A673 (cell line): ENCODE measurements around the gene ZNF777. TPM values are rescaled to one million over a fixed set of nuclear protein-coding genes. Genes with fewer than 3 reads are reported as not detected.

ENCODE experiments used
- Bru-seq: library from RNA; stranded (reverse); fragments of 400-500 nt; gene quantifications from one replicate; lab custom pipeline; 2021; lab: Mats Ljungman, UMichigan
- BruChase-seq, 2 experiments: library from RNA; stranded (reverse); fragments of 400-500 nt; gene quantifications; one replicate each; lab custom pipeline; 2021; lab: Mats Ljungman, UMichigan
- BruUV-seq: library from RNA; stranded (reverse); fragments of 400-500 nt; replicated peaks from 2 replicates; lab custom pipeline; 2021; lab: Mats Ljungman, UMichigan
- CTCF ChIA-PET: fragments of 300-600 bp; sonication (Branson Sonifier 250); formaldehyde crosslinking; loops from one replicate; lab custom pipeline; 2022; ENCODE audit warnings: antibody characterized with exemption; lab: Charles Lee
- POLR2A ChIA-PET: fragments of 300-600 bp; sonication (Branson Sonifier 250); formaldehyde crosslinking; loops from one replicate; lab custom pipeline; 2022; ENCODE audit warnings: antibody characterized with exemption; ENCODE audit not compliant: low non-redundant PET; lab: Charles Lee
- DNase-seq: peaks from one replicate; pipeline ENCODE4 v3.0.0-alpha.2; 2015; ENCODE audit warnings: low spot score
- H3K27ac ChIP-seq: fragments of 200-600 bp; sonication (generic); 2 replicates; pipeline ENCODE4 v1.5.1; 2016; ENCODE audit warnings: mixed run types, low read depth, mild to moderate bottlenecking, mixed read lengths, antibody characterized with exemption, low read length; ENCODE audit not compliant: poor library complexity, severe bottlenecking
- H3K27me3 ChIP-seq: fragments of 200-600 bp; sonication (generic); replicated peaks from 2 replicates; pipeline ENCODE4 v1.6.1; 2017; ENCODE audit warnings: mixed run types, low read depth, mild to moderate bottlenecking, mixed read lengths, antibody characterized with exemption, low read length; ENCODE audit not compliant: insufficient read depth, poor library complexity
- H3K36me3 ChIP-seq: fragments of 200-600 bp; sonication (generic); 2 replicates; pipeline ENCODE4 v1.6.1; 2016; ENCODE audit warnings: mixed run types, mild to moderate bottlenecking, mixed read lengths, antibody characterized with exemption, low read length; ENCODE audit not compliant: insufficient read depth, poor library complexity, severe bottlenecking
- H3K4me1 ChIP-seq: fragments of 200-600 bp; sonication (generic); 2 replicates; pipeline ENCODE4 v1.6.1; 2017; ENCODE audit warnings: mixed run types, mild to moderate bottlenecking, mixed read lengths, antibody characterized with exemption, low read length; ENCODE audit not compliant: insufficient read depth, poor library complexity, severe bottlenecking
- H3K4me3 ChIP-seq: fragments of 200-600 bp; sonication (generic); 2 replicates; pipeline ENCODE4 v1.5.1; 2016; ENCODE audit warnings: low read depth, mixed run types, mild to moderate bottlenecking, mixed read lengths, low read length; ENCODE audit not compliant: poor library complexity, severe bottlenecking
- H3K9me3 ChIP-seq: fragments of 200-600 bp; sonication (generic); 2 replicates; pipeline ENCODE4 v1.6.1; 2016; ENCODE audit warnings: mixed run types, low read depth, mild to moderate bottlenecking, mixed read lengths, antibody characterized with exemption, low read length; ENCODE audit not compliant: poor library complexity, severe bottlenecking
- CTCF ChIP-seq: fragments of 300-800, 200-600 bp; sonication (generic); conservative IDR thresholded peaks from 2 replicates; pipeline ENCODE4 v1.5.1; 2017; ENCODE audit warnings: low read depth, mild to moderate bottlenecking, antibody characterized with exemption, low read length, moderate library complexity, mixed read lengths
- EZH2 ChIP-seq: fragments of 200-600 bp; sonication (generic); IDR thresholded peaks from 2 replicates; pipeline ENCODE4 v1.6.1; 2017; ENCODE audit warnings: borderline replicate concordance, low read depth, mild to moderate bottlenecking, mixed read lengths, antibody characterized with exemption, low read length; ENCODE audit not compliant: poor library complexity, severe bottlenecking
- intact Hi-C: fragments of 100-400 bp; cut with micrococcal nuclease; formaldehyde crosslinking; loops from one replicate; pipeline ENCODE4 v1.10.0; 2022; ENCODE audit not compliant: unreplicated experiment
- long read RNA-seq: library from polyadenylated mRNA; stranded (forward); transcript quantifications from one replicate; pipeline ENCODE4 v2.0.0, GENCODE V29; 2022
- total RNA-seq: library from RNA; stranded (reverse); gene quantifications from 2 replicates; pipeline ENCODE4 v1.2.3, GENCODE V29; 2021

ZNF777 gene
- total RNA-seq = 19.3 and 19.6 TPM in 2 replicates
- Bru-seq, nascent RNA = percentile 74 among the genes with signal in this experiment
- BruChase-seq, experiment 1, labeled RNA remaining after a 2-hour chase = percentile 62 among the genes with signal in this experiment
- BruChase-seq, experiment 2, labeled RNA remaining after a 6-hour chase = percentile 67 among the genes with signal in this experiment
- long read RNA-seq, transcript ZNF777-201 (6 exons, 3,233 nt) = major isoform, 19 of 92 reads
- long read RNA-seq, partial matches to known transcripts = 3 of 92 reads
- long read RNA-seq, other reads (novel, unspliced or antisense) = 70 of 92 reads

- POLR2A ChIA-PET = no interaction called here
- Histone ChIP-seq H3K27ac (peak within 1 kb of the TSS; percentile 77), H3K4me1 (peaks cover 19% of the 10 kb centered on the region), H3K4me3 (peak within 1 kb of the TSS; percentile 74), H3K9me3 (no peaks in the 10 kb centered on the region), H3K27me3 (no peaks in the 10 kb centered on the region), H3K36me3 (peaks cover 4% of the 10 kb centered on the region)
- CTCF ChIA-PET = interaction anchor here (1.3 kb wide), 1 partner anchor 199 kb away, joined by 4 read pairs; the partner anchor contains the start of gene ZNF783
- TF ChIP-seq CTCF (peak; percentile 58), EZH2 (no peak)
- intact Hi-C loops = no loop called here
- DNase-seq = peak; percentile 91
- BruUV-seq = no TSS peak
Measured at GRCh38 chr7:149460493-149461277, at the start of gene ZNF777. Gene ZNF777 (minus strand): TSS chr7:149461062. CDS start chr7:149456022, 5,040 bp downstream.

GRCh38 chr7:149510248-149510647, 49.4 kb upstream of the ZNF777 start:
- ChIA-PET CTCF (no interaction called here), POLR2A (no interaction called here)
- no peaks in the 10 kb centered on the region for H3K4me1 ChIP-seq
- no peak for DNase-seq
- no peak for TF ChIP-seq CTCF
- no peak for TF ChIP-seq EZH2
- H3K4me3 ChIP-seq = no peak overlapping the region
- H3K27ac ChIP-seq = no peak overlapping the region
- H3K36me3 ChIP-seq = no peaks in the 10 kb centered on the region
- BruUV-seq = no TSS peak
- intact Hi-C loops = no loop called here
- H3K27me3 ChIP-seq = no peaks in the 10 kb centered on the region
- peaks cover 5% of the 10 kb centered on the region for H3K9me3 ChIP-seq

- H3K4me3 ChIP-seq = no peak overlapping the region
- peaks cover 10% of the 10 kb centered on the region for H3K9me3 ChIP-seq
- no peaks in the 10 kb centered on the region for H3K36me3 ChIP-seq
- intact Hi-C loops = no loop called here
- ChIA-PET CTCF (no interaction called here), POLR2A (no interaction called here)
- DNase-seq = no peak
- BruUV-seq = no TSS peak
- no peaks in the 10 kb centered on the region for H3K4me1 ChIP-seq
- TF ChIP-seq CTCF (no peak), EZH2 (no peak)
- H3K27me3 ChIP-seq = no peaks in the 10 kb centered on the region
- no peak overlapping the region for H3K27ac ChIP-seq
Measured at GRCh38 chr7:149509774-149510173, 48.9 kb upstream of the ZNF777 start.
